Vagina (tissue), 2 donors: ENCODE measurements around the gene TEX264.

ENCODE experiments used
- POLR2A ChIP-seq, 2 donors: fragments of 450-650 bp; IDR thresholded peaks; one replicate each; pipeline ENCODE4 v1.6.1; 2017; ENCODE audit warnings: antibody characterized with exemption in 2 of 2, mild to moderate bottlenecking in 2 of 2, moderate library complexity in 2 of 2
- POLR2AphosphoS5 ChIP-seq, 2 donors: sonication (generic); formaldehyde crosslinking; IDR thresholded peaks; one replicate each; pipeline ENCODE4 v1.9.0; 2017; ENCODE audit warnings: antibody characterized with exemption in 2 of 2, mild to moderate bottlenecking in 2 of 2, low read depth in 1 of 2; ENCODE audit not compliant: insufficient read depth in 1 of 2
- TF ChIP-seq, protein P1 (sequence below), 3 experiments: fragments of 450-650 bp in 2 of 3; fragments of 200-600 bp in 1 of 3; sonication (generic) in 1 of 3; IDR thresholded peaks; one replicate each; pipeline ENCODE4 v1.5.1; 2017 to 2019; ENCODE audit warnings: antibody characterized with exemption in 3 of 3, mild to moderate bottlenecking in 2 of 3, moderate library complexity in 2 of 3

DNA sequence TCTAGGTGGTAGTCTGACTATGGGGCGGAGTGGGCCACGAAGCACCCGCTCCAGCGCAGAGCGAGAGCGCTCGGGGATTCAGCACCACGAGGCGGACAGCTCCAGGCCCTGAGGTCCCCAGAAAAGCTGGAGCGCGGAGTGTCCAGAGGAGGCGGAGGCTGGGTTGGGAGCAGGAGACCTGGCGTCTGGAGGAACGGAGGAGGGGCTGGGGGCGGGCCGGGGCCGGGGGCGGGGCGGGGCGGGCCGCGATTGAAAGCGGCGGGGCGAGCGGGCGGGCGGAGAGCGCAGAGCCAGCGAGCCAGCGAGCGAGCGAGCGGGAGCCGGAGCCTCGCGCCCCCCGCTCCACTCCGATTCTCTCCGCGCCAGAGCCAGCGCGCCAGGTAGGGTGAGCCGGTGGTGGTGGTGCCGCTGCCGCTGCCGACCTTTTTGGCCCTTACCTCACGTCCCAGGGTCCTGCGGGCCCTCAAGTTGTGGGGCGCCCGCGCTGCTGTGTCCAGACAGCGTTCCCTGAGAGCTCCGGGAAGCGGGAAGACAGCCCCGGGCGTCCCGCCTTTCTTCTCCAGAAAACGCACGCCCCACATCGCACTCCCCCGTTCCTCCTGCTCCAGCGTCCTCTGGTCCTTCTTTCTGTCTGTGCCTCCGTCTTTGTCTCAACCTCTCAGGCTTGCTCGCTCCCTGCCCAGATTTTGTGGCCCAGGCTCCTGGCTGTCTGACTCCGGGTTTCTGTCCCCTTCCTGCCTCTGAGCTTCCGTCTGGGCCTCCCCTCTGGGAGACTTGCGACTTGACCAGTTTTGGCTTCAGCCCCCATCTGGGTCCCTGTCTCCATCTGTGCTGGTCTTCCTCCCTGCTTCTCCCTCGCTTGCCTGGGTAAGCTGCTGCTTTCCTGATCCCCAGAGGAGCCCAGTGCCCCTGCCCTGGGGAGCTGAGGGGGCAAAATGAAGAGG is 36.0 kb downstream of the TEX264 start, which contains the start of gene GRM2:
- TF ChIP-seq, protein P1, sequence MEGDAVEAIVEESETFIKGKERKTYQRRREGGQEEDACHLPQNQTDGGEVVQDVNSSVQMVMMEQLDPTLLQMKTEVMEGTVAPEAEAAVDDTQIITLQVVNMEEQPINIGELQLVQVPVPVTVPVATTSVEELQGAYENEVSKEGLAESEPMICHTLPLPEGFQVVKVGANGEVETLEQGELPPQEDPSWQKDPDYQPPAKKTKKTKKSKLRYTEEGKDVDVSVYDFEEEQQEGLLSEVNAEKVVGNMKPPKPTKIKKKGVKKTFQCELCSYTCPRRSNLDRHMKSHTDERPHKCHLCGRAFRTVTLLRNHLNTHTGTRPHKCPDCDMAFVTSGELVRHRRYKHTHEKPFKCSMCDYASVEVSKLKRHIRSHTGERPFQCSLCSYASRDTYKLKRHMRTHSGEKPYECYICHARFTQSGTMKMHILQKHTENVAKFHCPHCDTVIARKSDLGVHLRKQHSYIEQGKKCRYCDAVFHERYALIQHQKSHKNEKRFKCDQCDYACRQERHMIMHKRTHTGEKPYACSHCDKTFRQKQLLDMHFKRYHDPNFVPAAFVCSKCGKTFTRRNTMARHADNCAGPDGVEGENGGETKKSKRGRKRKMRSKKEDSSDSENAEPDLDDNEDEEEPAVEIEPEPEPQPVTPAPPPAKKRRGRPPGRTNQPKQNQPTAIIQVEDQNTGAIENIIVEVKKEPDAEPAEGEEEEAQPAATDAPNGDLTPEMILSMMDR (IDR thresholded peaks at IDR 0.05) = no peak
- TF ChIP-seq POLR2A (IDR thresholded peaks at IDR 0.05) (no peak), POLR2AphosphoS5 (IDR thresholded peaks at IDR 0.05; ENCODE audit: insufficient read depth in 1 of 2, low read depth in 1 of 2) (no peak)
